Hematopoietic multipotent progenitor cell (in vitro differentiated cells): ENCODE data around the gene CAVIN4. TPM values are rescaled to one million over a fixed set of nuclear protein-coding genes. Genes with fewer than 3 reads are reported as not detected.

Experiments
- DNase-seq, 3 donors: peaks; one replicate each; pipeline ENCODE4 v3.0.0-alpha.2; 2011 to 2015; ENCODE audit warnings: low read depth in 2 of 3, low spot score in 2 of 3
- total RNA-seq: library from RNA; depleted of rRNA; stranded (reverse); fragments of >200 nt; gene quantifications from one replicate; pipeline ENCODE4 v1.2.3, GENCODE V29; 2012

CAVIN4 gene
- total RNA-seq, 1 donor = under 0.01 TPM

- no peak for DNase-seq
Measured at GRCh38 chr9:100589582-100589981, 11.7 kb downstream of the CAVIN4 start.

- no peak for DNase-seq
Measured at GRCh38 chr9:100590481-100590880, 12.6 kb downstream of the CAVIN4 start.

DNA sequence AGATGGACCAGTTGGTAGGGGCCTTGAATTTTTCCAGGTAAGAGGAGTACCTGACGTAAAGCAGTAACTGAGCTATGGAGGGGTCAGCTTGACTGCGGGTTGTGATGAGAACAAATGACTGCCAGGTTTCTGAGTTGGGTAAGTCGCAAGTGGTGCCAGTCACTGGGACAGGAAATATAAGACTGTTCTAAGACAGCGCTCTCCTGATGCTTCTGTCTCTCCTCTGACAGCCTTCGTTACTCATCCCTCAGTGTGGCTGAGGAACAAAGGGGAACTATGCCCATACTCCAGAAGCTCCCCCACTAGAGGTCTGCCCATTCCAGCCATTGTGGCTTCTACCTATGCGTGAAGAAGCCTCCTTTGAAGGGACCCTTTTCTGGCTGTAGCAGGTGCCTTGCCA, 13.3 kb downstream of the CAVIN4 start:
- DNase-seq = no peak

DNA sequence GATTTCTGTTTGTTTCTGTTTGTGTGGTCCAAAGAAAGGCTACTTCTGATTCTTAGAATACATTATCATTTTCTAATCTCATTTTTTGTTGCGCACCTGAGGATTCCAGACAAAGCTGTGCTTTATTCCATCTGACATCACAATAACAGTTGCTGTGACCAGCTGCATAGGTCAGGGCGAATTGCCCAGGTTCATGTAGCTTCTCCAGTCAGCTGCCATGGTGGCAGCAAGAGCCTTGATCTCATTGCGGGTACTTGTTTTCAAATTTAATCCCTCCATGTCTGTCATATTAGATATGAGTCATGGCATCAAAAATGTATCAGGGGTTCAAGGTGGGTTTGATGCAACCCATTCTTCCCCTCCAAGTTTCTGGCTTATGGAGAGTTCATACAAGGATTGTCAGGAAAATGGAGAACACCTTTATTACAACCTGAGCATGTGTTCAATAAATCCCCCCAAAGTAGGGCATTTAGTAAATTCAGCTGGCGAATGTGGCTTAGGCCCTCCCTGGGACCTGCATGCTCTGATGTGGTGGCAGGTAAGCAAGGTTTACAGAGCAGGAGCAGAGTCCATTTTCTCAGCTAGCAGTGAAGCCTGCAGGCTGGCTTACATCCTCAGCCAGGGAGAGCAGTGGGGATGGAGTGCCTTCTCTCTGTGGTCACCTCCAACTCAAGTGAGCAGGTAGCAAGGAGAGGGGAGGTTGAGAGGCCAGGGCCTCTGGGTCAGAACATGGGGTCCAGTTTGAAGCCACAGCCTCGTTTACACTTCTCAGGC, 13.9 kb downstream of the CAVIN4 start:
- no peak for DNase-seq

DNA sequence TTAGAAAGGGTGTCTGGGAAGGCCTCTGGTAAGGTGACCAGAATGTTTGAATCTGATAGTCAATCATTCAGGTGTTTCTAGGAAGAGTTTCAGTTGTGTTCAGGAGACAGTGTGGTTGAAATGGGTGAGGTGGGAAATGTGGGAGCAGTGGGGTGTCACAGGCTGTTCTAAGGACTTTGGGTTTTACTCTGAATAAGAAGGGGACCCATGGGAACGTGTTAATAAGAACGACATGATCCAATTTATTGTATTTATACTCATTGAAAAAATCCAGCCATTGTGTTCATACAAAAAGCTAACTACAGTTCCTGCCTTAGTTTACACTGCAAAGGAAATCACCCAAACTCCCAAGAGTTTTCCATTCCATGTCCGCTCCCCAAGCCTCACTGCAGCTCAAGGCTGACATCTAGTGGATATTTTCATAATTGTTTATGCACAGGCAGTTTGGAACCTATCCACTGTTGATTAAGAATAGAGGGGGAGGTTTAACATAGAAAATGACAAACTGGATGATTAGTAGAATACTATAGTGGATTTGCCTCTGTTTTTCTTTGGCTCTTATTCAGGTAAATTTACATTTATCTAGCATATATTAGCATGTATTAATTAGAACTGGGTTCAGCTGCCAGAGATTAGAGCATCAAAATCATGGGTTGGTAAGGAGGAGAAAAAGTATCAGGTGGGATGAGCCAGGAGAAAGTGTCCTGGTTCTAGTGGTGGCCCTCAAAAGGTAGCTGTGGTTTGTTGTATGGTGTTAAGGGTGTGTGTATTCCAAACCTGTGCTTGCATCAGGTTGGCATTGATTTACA, 17.7 kb downstream of the CAVIN4 start:
- DNase-seq = peak in 2 of 3 donors; percentile 35 to 63

GRCh38 chr9:100597236-100597635, 19.4 kb downstream of the CAVIN4 start:
- DNase-seq = no peak

GRCh38 chr9:100598641-100599145, 20.8 kb downstream of the CAVIN4 start:
- DNase-seq = peak; percentile 62 to 74 (median 67)

DNA sequence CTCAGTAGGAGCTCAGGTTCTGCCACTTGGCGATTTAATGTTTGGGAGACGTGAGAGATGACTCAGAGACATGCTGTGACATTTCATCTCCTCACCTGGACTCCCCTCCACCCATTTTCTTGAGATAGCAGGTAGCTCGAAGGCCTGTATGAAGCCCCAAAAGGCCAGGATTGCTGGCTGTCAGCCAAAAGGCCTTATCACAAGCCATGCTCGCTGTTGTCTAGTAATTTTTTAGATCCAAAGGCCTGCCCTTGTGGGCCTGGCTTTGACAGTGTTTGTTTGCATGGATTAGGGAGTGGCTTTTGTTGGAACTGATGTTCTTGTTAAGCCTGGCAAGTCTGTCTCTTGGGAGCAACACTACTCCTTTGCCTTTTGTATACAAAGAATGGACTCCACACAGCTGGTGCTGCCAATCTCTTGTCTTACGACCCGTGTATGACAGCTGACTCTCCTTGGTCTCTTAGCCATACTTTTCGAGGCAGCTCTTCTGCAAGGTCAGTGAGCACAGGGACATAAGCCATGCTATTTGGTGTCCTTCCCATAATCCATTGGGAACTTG, 22.7 kb downstream of the CAVIN4 start:
- no peak for DNase-seq

GRCh38 chr9:100601216-100601615, 23.3 kb downstream of the CAVIN4 start:
- peak in 2 of 3 donors; percentile 41 to 70 for DNase-seq

- peak in 1 of 3 donors; percentile 53 for DNase-seq
Measured at GRCh38 chr9:100602342-100602801, 24.5 kb downstream of the CAVIN4 start.

DNA sequence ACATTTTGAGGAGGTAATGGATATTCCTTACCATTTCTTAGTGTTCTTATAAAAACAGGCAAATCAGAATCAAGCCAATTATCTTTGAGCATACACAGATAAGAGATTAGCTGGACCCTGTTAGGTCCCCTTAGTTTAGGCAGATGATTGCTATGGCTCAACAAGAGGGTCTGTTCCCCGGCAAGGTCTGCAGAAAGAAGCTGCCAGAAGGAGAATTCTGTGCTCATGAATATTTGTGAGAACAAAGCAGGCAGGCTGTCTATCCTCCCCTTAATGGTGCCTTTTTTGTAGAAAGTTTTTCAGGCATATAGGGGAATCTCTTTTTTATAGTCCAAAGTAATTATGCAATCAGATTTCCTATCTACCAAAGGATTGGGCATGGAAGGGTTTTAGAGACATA, 27.5 kb downstream of the CAVIN4 start:
- DNase-seq = no peak

GRCh38 chr9:100619194-100619593, 41.3 kb downstream of the CAVIN4 start:
- DNase-seq = no peak

DNA sequence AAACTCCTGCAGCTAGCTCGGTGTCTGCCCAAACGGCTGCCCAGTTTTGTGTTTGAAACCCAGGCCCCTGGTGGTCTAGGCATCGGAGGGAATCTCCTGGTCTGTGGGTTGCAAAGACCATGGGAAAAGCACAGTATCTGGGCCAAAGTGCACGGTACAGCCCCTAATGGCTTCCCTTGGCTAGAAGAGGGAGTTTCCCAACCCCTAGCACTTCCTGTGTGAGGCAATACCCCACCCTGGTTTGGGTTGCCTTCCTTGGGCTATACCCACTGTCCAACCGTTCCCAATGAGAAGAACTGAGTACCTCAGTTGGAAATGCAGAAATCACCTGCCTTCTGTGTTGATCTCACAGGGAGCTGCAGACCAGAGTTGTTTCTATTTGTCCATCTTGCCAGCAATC, 41.8 kb downstream of the CAVIN4 start:
- no peak for DNase-seq

DNA sequence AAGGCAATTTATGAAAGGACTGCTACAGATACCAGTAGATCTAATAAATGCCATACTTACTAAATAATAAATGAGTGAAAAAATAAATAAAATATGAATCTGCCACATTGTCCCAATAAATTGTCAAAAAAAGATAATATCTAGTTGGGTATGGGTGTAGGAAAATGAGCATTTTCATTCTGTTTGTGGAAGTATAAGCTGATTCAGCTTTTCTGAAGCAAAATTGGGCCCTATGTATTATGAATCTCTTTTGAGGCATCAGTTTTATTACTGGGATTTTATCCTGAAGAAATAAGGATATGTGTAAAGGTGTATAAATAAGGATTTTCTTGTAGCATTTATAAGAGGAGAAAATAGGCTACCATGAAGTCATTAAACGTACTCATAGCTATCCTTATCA, 46.1 kb downstream of the CAVIN4 start:
- DNase-seq = no peak

DNA sequence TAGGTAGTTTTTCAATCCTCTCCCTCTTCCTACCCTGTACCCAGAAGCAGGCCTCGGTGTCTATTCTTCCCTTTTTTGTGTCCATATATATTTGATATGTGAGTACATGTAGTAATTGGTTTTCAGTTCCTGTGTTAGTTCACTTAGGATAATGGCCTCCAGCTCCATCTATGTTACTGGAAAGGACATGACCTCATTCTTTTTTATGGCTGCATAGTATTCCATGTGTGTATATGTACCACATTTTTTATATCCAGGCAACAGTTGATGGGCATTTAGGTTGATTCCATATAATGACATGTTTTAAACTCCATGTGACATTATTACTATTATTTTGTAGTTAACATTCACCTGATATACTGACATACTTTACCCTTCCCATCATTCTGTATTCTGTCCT, 49.1 kb downstream of the CAVIN4 start:
- DNase-seq = no peak

DNA sequence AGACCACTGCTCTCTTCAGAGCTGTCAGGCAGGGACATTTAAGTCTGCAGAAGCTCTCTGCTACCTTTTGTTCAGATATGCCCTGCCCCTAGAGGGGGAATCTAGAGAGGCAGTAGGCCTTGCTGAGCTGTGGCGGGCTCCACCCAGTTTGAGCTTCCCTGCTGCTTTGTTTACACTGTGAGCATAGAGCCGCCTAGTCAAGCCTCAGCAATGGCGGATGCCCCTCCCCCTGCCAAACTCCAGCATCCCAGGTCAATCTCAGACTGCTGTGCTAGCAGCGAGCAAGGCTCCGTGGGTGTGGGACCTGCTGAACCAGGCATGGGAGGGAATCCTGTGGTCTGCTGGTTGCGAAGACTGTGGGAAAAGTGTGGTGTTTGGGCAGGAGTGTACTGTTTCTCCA, 59.9 kb downstream of the CAVIN4 start:
- no peak for DNase-seq

Other genes with a start within 250 kb of the CAVIN4 start
- 18.3 TPM for gene TEX10, start 225.1 kb upstream of the CAVIN4 start, total RNA-seq
- gene MSANTD3, start 150.9 kb upstream of the CAVIN4 start, total RNA-seq = 13.2 TPM
- gene TMEFF1, start 104.9 kb upstream of the CAVIN4 start, total RNA-seq = 0.54 TPM